ENCODE data around the gene WFDC6.

WFDC6 gene

DNA sequence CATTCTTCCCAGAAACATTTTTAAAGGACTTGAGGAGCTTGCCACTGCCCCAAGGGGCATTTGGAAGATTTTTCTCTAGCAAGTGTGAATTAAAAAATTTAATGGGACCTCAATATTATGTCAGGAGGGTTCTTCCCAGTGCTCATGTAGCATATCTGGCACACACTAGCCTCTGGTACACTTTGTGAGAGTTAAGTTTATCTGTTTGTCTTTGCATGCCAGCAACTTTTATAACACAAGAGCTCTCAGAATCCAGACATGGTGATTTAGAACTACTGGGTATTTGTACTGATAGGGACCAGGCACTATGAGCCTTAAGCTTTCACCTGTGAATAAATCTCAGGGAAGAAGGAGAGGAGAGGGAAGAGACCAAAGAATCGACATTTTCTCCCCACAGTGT, 36.7 kb downstream of the WFDC6 start:
- H3K27me3 ChIP-seq (ENCODE audit: control insufficient read depth in 2 of 2, insufficient read depth in 2 of 2, low read length in 2 of 2), result peaks cover 0 to 5% of the 10 kb centered on the region in 2 donors
- H3K9ac ChIP-seq (ENCODE audit: low read depth in 1 of 2, low read length in 2 of 2), result no peak overlapping the region
- H3K4me3 ChIP-seq (ENCODE audit: low read length in 2 of 2), result no peak overlapping the region
- no peaks in the 10 kb centered on the region for H3K36me3 ChIP-seq (ENCODE audit: control insufficient read depth in 2 of 2, insufficient read depth in 2 of 2, low read length in 2 of 2)
- H3K9me3 ChIP-seq (ENCODE audit: control insufficient read depth in 2 of 2, low read length in 2 of 2), result no peaks in the 10 kb centered on the region
- H3K27ac ChIP-seq (ENCODE audit: low read depth in 2 of 2, low read length in 2 of 2), result no peak overlapping the region
- peaks cover 8 to 14% of the 10 kb centered on the region in 2 donors for H3K4me1 ChIP-seq (ENCODE audit: control insufficient read depth in 2 of 2, insufficient read depth in 2 of 2, low read length in 2 of 2)

DNA sequence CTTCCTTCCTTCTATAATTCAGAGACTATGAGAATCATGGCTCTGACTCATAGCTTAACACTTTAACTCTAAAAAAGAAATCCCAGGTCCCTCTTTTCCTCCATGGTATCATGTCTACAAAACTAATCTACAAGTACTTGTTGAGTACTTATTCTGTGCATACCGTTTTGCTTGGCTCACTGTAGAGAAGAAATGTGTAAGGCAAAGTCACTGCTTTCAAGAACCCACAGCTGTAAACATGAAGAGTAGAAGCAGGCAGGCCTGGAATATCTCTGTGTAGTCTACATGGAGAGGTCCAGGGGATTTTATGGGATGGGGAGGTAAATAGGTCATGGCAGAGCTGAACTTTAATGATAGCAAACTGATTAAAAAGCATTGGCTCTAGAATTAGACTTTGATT, 37.7 kb downstream of the WFDC6 start:
- peaks cover 12 to 22% of the 10 kb centered on the region in 2 donors for H3K4me1 ChIP-seq (ENCODE audit: control insufficient read depth in 2 of 2, insufficient read depth in 2 of 2, low read length in 2 of 2)
- peaks cover 0 to 5% of the 10 kb centered on the region in 2 donors for H3K27me3 ChIP-seq (ENCODE audit: control insufficient read depth in 2 of 2, insufficient read depth in 2 of 2, low read length in 2 of 2)
- H3K27ac ChIP-seq (ENCODE audit: low read depth in 2 of 2, low read length in 2 of 2), result no peak overlapping the region

DNA sequence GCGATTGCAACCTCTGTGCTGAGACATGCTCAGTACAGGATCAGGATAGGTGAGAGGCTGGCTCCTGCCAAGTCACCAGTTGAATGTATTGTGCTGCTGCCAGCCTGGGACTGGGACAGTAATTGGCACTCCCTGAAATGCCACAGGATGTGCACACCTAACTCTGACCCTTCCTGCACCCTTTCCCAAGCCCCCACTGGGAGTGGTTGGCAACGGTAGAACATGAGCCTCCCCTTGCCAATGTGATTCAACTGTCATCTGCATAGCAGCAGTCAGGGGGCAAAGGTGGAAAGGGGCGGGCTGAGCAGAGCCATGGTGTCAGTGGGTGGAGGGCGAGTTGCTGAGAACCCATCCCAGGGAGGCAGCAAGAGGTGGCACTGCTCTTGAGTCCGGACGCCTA, 39.3 kb downstream of the WFDC6 start:
- Histone ChIP-seq H3K4me3 (ENCODE audit: low read length in 2 of 2) (peak overlapping the region in 1 of 2 donors; percentile 20), H3K27me3 (ENCODE audit: control insufficient read depth in 2 of 2, insufficient read depth in 2 of 2, low read length in 2 of 2) (peaks cover 0 to 5% of the 10 kb centered on the region in 2 donors), H3K4me1 (ENCODE audit: control insufficient read depth in 2 of 2, insufficient read depth in 2 of 2, low read length in 2 of 2) (peaks cover 12 to 31% of the 10 kb centered on the region in 2 donors), H3K27ac (ENCODE audit: low read depth in 2 of 2, low read length in 2 of 2) (peak overlapping the region; percentile 52 to 79), H3K36me3 (ENCODE audit: control insufficient read depth in 2 of 2, insufficient read depth in 2 of 2, low read length in 2 of 2) (no peaks in the 10 kb centered on the region), H3K9ac (ENCODE audit: low read depth in 1 of 2, low read length in 2 of 2) (peak overlapping the region in 1 of 2 donors; percentile 34), H3K9me3 (ENCODE audit: control insufficient read depth in 2 of 2, low read length in 2 of 2) (no peaks in the 10 kb centered on the region)

More for the DNA sequence above, 37.7 kb downstream of the WFDC6 start:
- Histone ChIP-seq H3K4me3 (ENCODE audit: low read length in 2 of 2) (no peak overlapping the region), H3K9me3 (ENCODE audit: control insufficient read depth in 2 of 2, low read length in 2 of 2) (no peaks in the 10 kb centered on the region), H3K36me3 (ENCODE audit: control insufficient read depth in 2 of 2, insufficient read depth in 2 of 2, low read length in 2 of 2) (no peaks in the 10 kb centered on the region), H3K9ac (ENCODE audit: low read depth in 1 of 2, low read length in 2 of 2) (no peak overlapping the region)

DNA sequence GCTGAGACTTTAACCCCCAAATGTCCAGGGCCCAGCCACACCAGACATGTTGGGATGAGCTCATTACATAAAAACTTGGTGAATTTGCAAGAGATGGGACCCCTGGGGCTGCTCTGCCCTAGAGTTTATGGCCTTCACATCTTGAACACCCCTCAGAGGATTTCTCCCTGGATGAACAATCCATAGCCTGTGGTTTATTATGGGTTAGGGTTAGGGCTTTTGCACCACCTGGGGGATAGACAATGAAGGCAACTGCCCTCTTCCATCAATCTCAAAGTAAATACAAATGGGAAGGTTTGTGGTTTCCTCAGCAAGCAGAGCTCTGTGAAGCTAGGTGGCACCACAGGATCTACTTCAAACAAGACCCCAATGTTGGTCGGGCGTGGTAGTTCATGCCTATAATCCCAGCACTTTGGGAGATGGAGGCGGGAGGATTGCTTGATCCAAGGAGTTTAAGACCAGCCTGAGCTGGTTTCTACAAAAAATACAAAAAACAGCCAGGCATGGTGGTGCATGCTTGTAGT, 41.2 kb downstream of the WFDC6 start:
- Histone ChIP-seq H3K27me3 (ENCODE audit: control insufficient read depth in 2 of 2, insufficient read depth in 2 of 2, low read length in 2 of 2) (peaks cover 0 to 5% of the 10 kb centered on the region in 2 donors), H3K9ac (ENCODE audit: low read depth in 1 of 2, low read length in 2 of 2) (no peak overlapping the region), H3K9me3 (ENCODE audit: control insufficient read depth in 2 of 2, low read length in 2 of 2) (no peaks in the 10 kb centered on the region), H3K27ac (ENCODE audit: low read depth in 2 of 2, low read length in 2 of 2) (no peak overlapping the region), H3K4me3 (ENCODE audit: low read length in 2 of 2) (no peak overlapping the region), H3K36me3 (ENCODE audit: control insufficient read depth in 2 of 2, insufficient read depth in 2 of 2, low read length in 2 of 2) (no peaks in the 10 kb centered on the region), H3K4me1 (ENCODE audit: control insufficient read depth in 2 of 2, insufficient read depth in 2 of 2, low read length in 2 of 2) (peaks cover 12 to 31% of the 10 kb centered on the region in 2 donors)

DNA sequence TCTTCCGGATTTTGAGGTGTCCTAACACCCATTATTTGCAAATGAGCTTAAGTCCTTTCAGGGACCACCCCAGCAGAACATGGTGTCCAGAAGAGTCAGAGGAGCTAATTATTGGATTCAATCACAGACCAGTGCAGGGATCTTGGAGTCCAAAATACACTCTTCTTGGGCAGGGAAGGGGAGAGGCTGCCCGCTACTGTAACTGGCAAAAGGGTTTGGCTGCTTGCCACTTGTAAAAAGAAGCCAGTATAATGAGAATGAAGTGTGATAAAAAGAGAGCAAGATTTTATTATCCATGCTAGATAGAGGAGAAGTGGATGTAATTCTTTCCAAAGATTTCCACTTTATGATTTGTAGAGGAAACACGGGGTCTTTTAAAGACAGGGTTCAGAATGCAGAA, 43.1 kb downstream of the WFDC6 start:
- Histone ChIP-seq H3K27me3 (ENCODE audit: control insufficient read depth in 2 of 2, insufficient read depth in 2 of 2, low read length in 2 of 2) (peaks cover 0 to 5% of the 10 kb centered on the region in 2 donors), H3K9me3 (ENCODE audit: control insufficient read depth in 2 of 2, low read length in 2 of 2) (no peaks in the 10 kb centered on the region)

DNA sequence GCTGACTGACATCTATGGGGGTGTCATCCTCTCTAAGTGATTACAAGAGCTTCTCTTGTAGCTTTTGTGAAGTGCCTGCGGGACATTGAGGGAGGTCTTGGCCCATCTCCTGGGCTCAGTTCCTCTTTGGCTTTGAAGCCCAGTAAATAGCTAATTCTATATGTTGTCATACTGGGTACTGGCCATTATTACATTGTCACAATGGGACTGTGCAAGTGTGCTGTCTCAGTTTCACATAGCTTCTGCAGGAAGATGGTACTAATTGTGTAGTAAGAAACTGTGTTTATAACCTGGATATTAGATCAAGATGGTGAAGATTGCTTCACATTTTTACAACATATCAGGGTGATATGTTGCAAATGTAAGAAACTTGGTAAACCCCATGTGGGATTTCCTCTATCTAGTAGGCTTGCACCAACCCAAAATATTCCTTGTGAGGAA, 43.8 kb downstream of the WFDC6 start:
- Histone ChIP-seq H3K9me3 (ENCODE audit: control insufficient read depth in 2 of 2, low read length in 2 of 2) (no peaks in the 10 kb centered on the region), H3K27me3 (ENCODE audit: control insufficient read depth in 2 of 2, insufficient read depth in 2 of 2, low read length in 2 of 2) (peaks cover 0 to 5% of the 10 kb centered on the region in 2 donors), H3K9ac (ENCODE audit: low read depth in 1 of 2, low read length in 2 of 2) (no peak overlapping the region), H3K4me3 (ENCODE audit: low read length in 2 of 2) (no peak overlapping the region), H3K27ac (ENCODE audit: low read depth in 2 of 2, low read length in 2 of 2) (no peak overlapping the region), H3K4me1 (ENCODE audit: control insufficient read depth in 2 of 2, insufficient read depth in 2 of 2, low read length in 2 of 2) (peaks cover 12 to 31% of the 10 kb centered on the region in 2 donors), H3K36me3 (ENCODE audit: control insufficient read depth in 2 of 2, insufficient read depth in 2 of 2, low read length in 2 of 2) (no peaks in the 10 kb centered on the region)

More for the DNA sequence above, 43.1 kb downstream of the WFDC6 start:
- Histone ChIP-seq H3K4me1 (ENCODE audit: control insufficient read depth in 2 of 2, insufficient read depth in 2 of 2, low read length in 2 of 2) (peaks cover 12 to 31% of the 10 kb centered on the region in 2 donors), H3K9ac (ENCODE audit: low read depth in 1 of 2, low read length in 2 of 2) (no peak overlapping the region), H3K27ac (ENCODE audit: low read depth in 2 of 2, low read length in 2 of 2) (peak overlapping the region in 1 of 2 donors; percentile 5), H3K36me3 (ENCODE audit: control insufficient read depth in 2 of 2, insufficient read depth in 2 of 2, low read length in 2 of 2) (no peaks in the 10 kb centered on the region), H3K4me3 (ENCODE audit: low read length in 2 of 2) (no peak overlapping the region)

DNA sequence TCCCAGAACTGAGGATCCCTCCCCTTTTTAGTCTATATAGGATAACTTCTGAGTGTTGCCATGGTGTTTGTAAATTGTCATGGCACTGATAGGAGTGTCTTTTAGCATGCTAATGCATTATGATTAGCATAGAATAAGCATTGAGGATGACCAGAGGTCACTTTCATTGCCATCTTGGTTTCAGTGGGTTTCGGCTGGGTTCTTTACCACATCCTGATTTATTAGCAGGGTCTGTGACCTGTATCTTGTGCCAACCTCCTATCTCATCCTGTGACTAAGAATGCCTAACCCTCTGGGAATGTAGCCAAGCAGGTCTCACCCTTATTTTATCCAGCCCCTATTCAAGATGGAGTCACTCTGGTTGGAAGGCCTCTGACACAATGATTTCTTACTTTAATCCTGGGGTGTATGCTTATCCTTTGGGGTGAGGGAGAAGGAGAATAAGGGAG, 50.2 kb downstream of the WFDC6 start:
- H3K27me3 ChIP-seq (ENCODE audit: control insufficient read depth in 2 of 2, insufficient read depth in 2 of 2, low read length in 2 of 2), result no peaks in the 10 kb centered on the region
- no peaks in the 10 kb centered on the region for H3K36me3 ChIP-seq (ENCODE audit: control insufficient read depth in 2 of 2, insufficient read depth in 2 of 2, low read length in 2 of 2)
- H3K27ac ChIP-seq (ENCODE audit: low read depth in 2 of 2, low read length in 2 of 2), result no peak overlapping the region
- H3K4me3 ChIP-seq (ENCODE audit: low read length in 2 of 2), result no peak overlapping the region
- peaks cover 0 to 4% of the 10 kb centered on the region in 2 donors for H3K4me1 ChIP-seq (ENCODE audit: control insufficient read depth in 2 of 2, insufficient read depth in 2 of 2, low read length in 2 of 2)
- no peaks in the 10 kb centered on the region for H3K9me3 ChIP-seq (ENCODE audit: control insufficient read depth in 2 of 2, low read length in 2 of 2)
- H3K9ac ChIP-seq (ENCODE audit: low read depth in 1 of 2, low read length in 2 of 2), result no peak overlapping the region

DNA sequence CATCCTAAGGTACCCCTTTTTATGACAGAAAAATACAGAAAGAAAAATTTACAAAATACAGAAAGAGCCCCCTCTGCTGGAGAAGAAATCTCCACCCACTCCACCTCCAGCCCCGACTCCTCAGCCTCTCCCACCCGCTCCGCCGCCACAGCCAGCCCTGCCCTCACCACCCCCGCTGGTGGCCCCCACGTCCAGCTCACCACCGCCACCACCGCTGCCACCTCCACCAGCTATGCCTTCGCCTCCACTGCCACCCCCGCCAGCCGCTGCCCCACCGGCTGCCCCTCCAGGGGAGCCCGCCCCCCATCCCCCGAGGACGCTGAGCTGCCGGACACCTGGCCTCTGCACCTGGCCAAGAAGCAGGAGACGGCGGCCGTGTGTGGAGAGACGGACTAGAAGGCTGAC, 52.0 kb downstream of the WFDC6 start:
- no peaks in the 10 kb centered on the region for H3K36me3 ChIP-seq (ENCODE audit: control insufficient read depth in 2 of 2, insufficient read depth in 2 of 2, low read length in 2 of 2)
- no peak overlapping the region for H3K9ac ChIP-seq (ENCODE audit: low read depth in 1 of 2, low read length in 2 of 2)
- H3K9me3 ChIP-seq (ENCODE audit: control insufficient read depth in 2 of 2, low read length in 2 of 2), result no peaks in the 10 kb centered on the region
- peaks cover 0 to 7% of the 10 kb centered on the region in 2 donors for H3K4me1 ChIP-seq (ENCODE audit: control insufficient read depth in 2 of 2, insufficient read depth in 2 of 2, low read length in 2 of 2)
- H3K27me3 ChIP-seq (ENCODE audit: control insufficient read depth in 2 of 2, insufficient read depth in 2 of 2, low read length in 2 of 2), result no peaks in the 10 kb centered on the region
- H3K27ac ChIP-seq (ENCODE audit: low read depth in 2 of 2, low read length in 2 of 2), result no peak overlapping the region
- no peak overlapping the region for H3K4me3 ChIP-seq (ENCODE audit: low read length in 2 of 2)

DNA sequence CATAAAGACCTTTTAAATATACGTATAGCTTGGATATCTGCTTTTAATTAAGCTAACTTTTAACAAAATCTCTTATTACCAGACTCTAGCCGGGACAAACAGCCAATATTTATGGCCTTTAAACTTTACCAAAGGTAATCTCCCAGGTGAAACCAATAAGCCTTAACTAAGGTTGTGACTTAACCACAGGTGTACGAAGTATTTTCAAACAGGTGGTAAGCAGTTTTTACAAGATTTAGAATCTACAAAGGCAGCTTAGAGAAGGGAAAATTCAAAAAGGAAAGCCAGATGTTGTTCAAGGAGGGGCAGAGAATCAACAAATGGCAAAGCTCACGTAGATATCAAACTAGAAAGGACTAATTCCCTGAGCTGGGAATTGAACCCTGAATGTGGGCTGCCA, 53.9 kb downstream of the WFDC6 start:
- H3K4me1 ChIP-seq (ENCODE audit: control insufficient read depth in 2 of 2, insufficient read depth in 2 of 2, low read length in 2 of 2), result peaks cover 0 to 7% of the 10 kb centered on the region in 2 donors
- no peaks in the 10 kb centered on the region for H3K27me3 ChIP-seq (ENCODE audit: control insufficient read depth in 2 of 2, insufficient read depth in 2 of 2, low read length in 2 of 2)

DNA sequence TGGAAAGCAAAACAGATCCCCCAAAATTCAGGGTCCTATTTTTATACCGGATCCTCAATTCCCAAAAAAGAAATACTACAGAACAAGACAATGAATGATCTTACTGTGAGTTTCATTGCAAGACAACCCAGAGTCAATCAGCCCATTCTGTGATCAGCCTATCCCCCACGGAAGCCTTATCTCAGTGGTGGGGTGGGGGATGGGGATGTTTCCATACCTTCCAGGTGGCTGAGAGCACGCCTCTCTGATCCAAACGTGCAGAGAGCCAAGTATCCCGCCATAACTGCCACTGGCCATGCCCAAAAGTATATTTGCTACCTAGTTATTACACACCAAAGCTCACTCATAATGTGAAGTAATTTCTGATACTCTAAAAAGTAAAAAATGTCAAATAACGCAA, 54.6 kb downstream of the WFDC6 start:
- Histone ChIP-seq H3K4me3 (ENCODE audit: low read length in 2 of 2) (peak overlapping the region in 1 of 2 donors; percentile 28), H3K9me3 (ENCODE audit: control insufficient read depth in 2 of 2, low read length in 2 of 2) (no peaks in the 10 kb centered on the region), H3K4me1 (ENCODE audit: control insufficient read depth in 2 of 2, insufficient read depth in 2 of 2, low read length in 2 of 2) (peaks cover 0 to 7% of the 10 kb centered on the region in 2 donors), H3K36me3 (ENCODE audit: control insufficient read depth in 2 of 2, insufficient read depth in 2 of 2, low read length in 2 of 2) (no peaks in the 10 kb centered on the region), H3K27ac (ENCODE audit: low read depth in 2 of 2, low read length in 2 of 2) (peak overlapping the region in 1 of 2 donors; percentile 67), H3K27me3 (ENCODE audit: control insufficient read depth in 2 of 2, insufficient read depth in 2 of 2, low read length in 2 of 2) (peaks cover 0 to 4% of the 10 kb centered on the region in 2 donors), H3K9ac (ENCODE audit: low read depth in 1 of 2, low read length in 2 of 2) (peak overlapping the region in 1 of 2 donors; percentile 38)

More for the DNA sequence above, 53.9 kb downstream of the WFDC6 start:
- H3K36me3 ChIP-seq (ENCODE audit: control insufficient read depth in 2 of 2, insufficient read depth in 2 of 2, low read length in 2 of 2), result no peaks in the 10 kb centered on the region
- no peak overlapping the region for H3K9ac ChIP-seq (ENCODE audit: low read depth in 1 of 2, low read length in 2 of 2)
- H3K27ac ChIP-seq (ENCODE audit: low read depth in 2 of 2, low read length in 2 of 2), result peak overlapping the region in 1 of 2 donors; percentile 67
- H3K9me3 ChIP-seq (ENCODE audit: control insufficient read depth in 2 of 2, low read length in 2 of 2), result no peaks in the 10 kb centered on the region
- H3K4me3 ChIP-seq (ENCODE audit: low read length in 2 of 2), result no peak overlapping the region
